Glutamatergic neuron (in vitro differentiated cells): ENCODE data around the gene HJURP. TPM values are rescaled to one million over a fixed set of nuclear protein-coding genes. Genes with fewer than 3 reads are reported as not detected.

Source experiments
- DNase-seq: peaks from one replicate; pipeline ENCODE4 v3.0.0; 2022
- H3K27ac Mint-ChIP-seq: one replicate; pipeline ENCODE4 v1.8.0; 2020; ENCODE audit warnings: mild to moderate bottlenecking, mixed read lengths, inconsistent platforms; ENCODE audit not compliant: unreplicated experiment
- H3K27me3 Mint-ChIP-seq: one replicate; pipeline ENCODE4 v1.8.0; 2020; ENCODE audit warnings: mild to moderate bottlenecking, moderate library complexity, mixed read lengths, inconsistent platforms; ENCODE audit not compliant: unreplicated experiment
- H3K36me3 Mint-ChIP-seq: one replicate; pipeline ENCODE4 v1.8.0; 2020; ENCODE audit warnings: mild to moderate bottlenecking, mixed read lengths, inconsistent platforms; ENCODE audit not compliant: unreplicated experiment
- H3K4me1 Mint-ChIP-seq: one replicate; pipeline ENCODE4 v1.8.0; 2020; ENCODE audit warnings: mild to moderate bottlenecking, low read depth, mixed read lengths, inconsistent platforms; ENCODE audit not compliant: unreplicated experiment
- H3K4me3 Mint-ChIP-seq: one replicate; pipeline ENCODE4 v1.8.0; 2020; ENCODE audit warnings: mild to moderate bottlenecking, mixed read lengths, inconsistent platforms; ENCODE audit not compliant: unreplicated experiment
- H3K9me3 Mint-ChIP-seq: one replicate; pipeline ENCODE4 v1.8.0; 2020; ENCODE audit warnings: mild to moderate bottlenecking, moderate library complexity, mixed read lengths, inconsistent platforms; ENCODE audit not compliant: unreplicated experiment
- total RNA-seq: library from RNA; stranded (reverse); fragmentation: NEBNext Ultra II Directional; extraction: Animal tissue kit (Norgen Biotek cat#: 25700); gene quantifications from one replicate; pipeline ENCODE4 v1.2.1, GENCODE V29; 2021; ENCODE audit not compliant: unreplicated experiment
- TF ChIP-seq, protein P1 (sequence below): fragments of 200-600 bp; sonication (generic); IDR thresholded peaks from one replicate; pipeline ENCODE4 v1.5.0; 2021; ENCODE audit not compliant: partially characterized antibody, unreplicated experiment

Gene HJURP
- total RNA-seq, 1 donor from 2014 or later: 6.9 TPM

DNA sequence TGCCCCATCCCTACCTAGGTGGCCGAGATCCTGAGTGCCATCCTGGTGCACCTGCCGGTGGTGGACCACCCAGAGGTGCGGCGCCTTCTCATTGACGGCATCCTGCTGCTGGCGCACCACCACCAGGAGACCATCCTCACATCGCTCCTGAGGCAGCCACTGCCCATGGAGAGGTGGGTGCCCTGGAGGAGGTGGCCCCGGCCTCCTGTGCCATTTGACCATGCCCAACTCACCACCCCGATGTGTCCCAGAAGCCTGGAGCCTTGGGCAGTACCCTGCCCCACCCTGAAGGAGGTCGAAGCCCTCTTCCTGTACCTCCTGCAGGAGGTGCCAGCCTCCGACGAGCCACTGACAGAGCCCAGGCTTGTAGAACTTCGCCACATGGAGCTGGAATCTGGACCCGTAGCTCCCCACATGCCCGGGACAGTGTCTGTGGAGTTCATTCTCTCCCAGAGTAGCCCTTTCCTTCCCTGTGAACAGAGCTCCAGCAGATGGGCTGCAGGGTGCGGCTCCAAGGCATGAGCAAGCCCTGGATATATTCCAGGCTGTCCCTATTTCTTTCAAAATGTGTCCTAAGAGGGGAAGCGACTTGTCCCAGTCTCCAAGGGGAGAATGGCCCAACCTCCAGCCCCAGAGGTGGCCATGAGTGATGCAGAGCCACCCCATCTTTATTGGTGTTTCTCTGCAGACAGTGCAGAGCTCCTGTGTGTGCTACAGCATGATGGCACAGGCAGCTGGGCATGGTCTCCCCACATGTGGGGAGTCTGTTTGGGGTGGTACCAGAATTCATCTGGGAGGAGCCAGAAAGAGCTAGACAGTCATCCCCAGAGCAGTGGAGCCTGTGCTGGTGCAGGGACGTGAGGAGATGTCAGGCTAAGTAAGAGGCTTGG is 34.2 kb downstream of the HJURP start:
- TF ChIP-seq, protein P1, sequence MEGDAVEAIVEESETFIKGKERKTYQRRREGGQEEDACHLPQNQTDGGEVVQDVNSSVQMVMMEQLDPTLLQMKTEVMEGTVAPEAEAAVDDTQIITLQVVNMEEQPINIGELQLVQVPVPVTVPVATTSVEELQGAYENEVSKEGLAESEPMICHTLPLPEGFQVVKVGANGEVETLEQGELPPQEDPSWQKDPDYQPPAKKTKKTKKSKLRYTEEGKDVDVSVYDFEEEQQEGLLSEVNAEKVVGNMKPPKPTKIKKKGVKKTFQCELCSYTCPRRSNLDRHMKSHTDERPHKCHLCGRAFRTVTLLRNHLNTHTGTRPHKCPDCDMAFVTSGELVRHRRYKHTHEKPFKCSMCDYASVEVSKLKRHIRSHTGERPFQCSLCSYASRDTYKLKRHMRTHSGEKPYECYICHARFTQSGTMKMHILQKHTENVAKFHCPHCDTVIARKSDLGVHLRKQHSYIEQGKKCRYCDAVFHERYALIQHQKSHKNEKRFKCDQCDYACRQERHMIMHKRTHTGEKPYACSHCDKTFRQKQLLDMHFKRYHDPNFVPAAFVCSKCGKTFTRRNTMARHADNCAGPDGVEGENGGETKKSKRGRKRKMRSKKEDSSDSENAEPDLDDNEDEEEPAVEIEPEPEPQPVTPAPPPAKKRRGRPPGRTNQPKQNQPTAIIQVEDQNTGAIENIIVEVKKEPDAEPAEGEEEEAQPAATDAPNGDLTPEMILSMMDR: no peak
- Mint-ChIP-seq H3K27me3 (peaks cover 7% of the 10 kb centered on the region), H3K27ac (no peak overlapping the region), H3K36me3 (no peaks in the 10 kb centered on the region), H3K4me1 (peaks cover 3% of the 10 kb centered on the region), H3K9me3 (peaks cover 4% of the 10 kb centered on the region), H3K4me3 (no peak overlapping the region)
- DNase-seq: no peak

DNA sequence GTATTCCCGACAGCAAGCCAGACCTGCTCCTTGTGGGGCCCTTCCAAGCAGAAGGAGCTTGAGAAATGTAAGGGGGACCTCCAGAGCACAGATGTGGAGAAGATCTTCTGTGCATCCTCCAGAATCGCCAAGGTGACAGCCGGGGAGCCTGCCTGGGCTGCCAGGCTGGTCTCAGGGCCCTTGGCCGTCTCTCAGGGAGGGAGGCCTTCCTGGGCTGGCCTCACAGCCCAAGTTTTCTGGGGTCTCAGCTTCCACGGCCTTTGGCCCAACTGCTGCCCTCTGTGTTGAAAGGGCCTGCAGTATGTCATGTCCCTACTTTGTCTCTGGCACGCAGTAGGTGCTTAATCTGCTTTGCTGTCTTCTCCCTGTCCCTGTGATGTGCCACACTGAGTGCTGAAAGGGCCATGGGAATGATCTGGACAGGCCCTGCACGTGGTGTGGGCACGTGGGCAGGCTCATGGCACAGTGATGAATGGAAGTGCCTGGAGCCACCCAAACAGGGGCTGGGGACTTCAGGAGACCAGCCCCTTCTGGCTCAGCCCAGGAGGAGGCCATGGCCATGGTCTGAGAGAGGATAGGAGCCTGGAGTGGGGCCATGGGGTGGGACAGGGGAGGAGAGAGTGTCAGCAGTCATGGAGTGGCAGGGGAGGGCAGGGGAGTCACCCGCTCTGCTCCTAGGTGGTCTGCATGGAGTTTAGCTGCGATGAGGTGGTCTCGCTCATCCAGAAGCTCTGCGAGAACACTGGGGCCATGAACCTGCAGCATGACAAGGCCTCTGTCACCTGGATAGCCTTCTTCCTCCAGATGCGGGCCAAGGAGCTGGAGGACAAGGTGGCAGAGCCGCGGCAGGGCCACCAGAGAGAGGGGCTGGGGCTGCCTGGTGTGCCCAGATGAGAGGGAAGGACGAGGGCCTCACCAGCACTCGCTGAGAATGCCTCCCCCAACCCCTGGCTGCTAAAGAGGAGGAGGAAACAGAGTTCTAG is 35.4 kb downstream of the HJURP start:
- Mint-ChIP-seq H3K36me3 (no peaks in the 10 kb centered on the region), H3K27me3 (peaks cover 7% of the 10 kb centered on the region), H3K9me3 (peaks cover 4% of the 10 kb centered on the region), H3K4me1 (peaks cover 3% of the 10 kb centered on the region), H3K27ac (no peak overlapping the region), H3K4me3 (no peak overlapping the region)
- TF ChIP-seq, protein P1: no peak
- no peak for DNase-seq

DNA sequence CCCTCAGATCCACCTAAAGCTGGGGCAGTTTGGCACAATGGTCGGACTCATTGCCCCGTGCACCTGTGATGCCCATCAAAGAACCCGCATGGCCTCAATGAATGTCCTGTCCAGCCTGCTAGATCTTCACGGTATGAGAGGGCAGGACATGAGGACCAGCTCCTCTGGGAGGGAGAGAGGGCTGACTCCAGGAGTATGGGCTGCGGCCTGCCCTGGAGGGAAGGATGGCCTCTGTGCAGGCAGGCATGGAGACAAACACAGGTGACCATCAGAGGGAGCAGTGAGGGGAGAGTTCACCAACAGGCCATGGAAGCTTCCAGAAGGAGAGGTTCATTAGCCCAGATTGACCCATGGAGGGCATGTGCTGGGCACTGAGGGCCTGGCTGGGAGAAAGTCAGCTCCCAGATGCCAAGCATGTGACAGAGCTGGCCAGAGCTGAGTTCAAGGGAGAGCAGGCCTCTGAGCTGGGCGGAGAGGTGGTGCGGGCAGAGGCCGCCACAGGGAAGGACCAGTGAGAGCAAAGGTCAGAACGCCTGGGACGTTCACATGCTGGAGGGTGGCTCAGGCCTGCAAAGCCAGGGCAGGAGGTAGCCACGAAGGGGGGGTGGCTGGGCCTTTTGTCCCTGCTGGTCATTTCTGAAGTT is 36.2 kb downstream of the HJURP start:
- TF ChIP-seq, protein P1: no peak
- peaks cover 7% of the 10 kb centered on the region for H3K27me3 Mint-ChIP-seq
- H3K27ac Mint-ChIP-seq: no peak overlapping the region
- H3K4me3 Mint-ChIP-seq: no peak overlapping the region
- H3K36me3 Mint-ChIP-seq: no peaks in the 10 kb centered on the region
- peaks cover 3% of the 10 kb centered on the region for H3K4me1 Mint-ChIP-seq
- H3K9me3 Mint-ChIP-seq: peaks cover 4% of the 10 kb centered on the region
- DNase-seq: no peak

DNA sequence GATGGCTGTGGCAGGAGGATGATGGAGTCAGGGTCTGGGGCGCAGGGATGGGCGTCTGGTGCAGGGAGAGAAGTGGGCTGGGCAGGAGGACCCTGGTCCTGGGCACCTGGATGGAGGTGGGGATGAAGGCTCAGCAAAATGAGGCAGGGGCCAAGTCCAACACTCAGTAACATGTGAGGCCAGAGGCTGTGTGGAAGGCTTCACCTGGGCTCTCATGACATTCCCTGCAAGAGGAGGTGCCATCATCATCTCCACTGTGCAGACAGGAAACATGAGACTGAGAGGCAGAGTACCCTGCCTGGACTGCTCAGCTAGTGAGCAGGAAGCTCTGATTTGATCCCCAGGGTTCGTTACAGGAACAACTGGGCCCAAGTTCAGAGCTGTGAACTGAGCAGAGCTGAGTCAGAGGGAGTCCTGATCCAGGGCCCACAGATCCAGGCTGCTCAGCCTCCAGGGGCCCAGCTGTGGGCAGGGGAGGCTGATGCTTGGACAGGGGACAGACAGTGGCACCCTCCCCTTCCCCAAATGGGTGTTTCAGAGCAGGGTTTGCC is 36.9 kb downstream of the HJURP start:
- Mint-ChIP-seq H3K27me3 (peaks cover 7% of the 10 kb centered on the region), H3K9me3 (peaks cover 4% of the 10 kb centered on the region)
- TF ChIP-seq, protein P1: no peak

More for the DNA sequence above, 36.9 kb downstream of the HJURP start:
- H3K4me3 Mint-ChIP-seq: no peak overlapping the region
- no peak for DNase-seq
- no peaks in the 10 kb centered on the region for H3K36me3 Mint-ChIP-seq
- no peak overlapping the region for H3K27ac Mint-ChIP-seq
- H3K4me1 Mint-ChIP-seq: peaks cover 3% of the 10 kb centered on the region
